ENCODE measurements around the gene PCK2.

PCK2 gene

GRCh38 chr14:24139272-24139934 lies 45.3 kb downstream of the PCK2 start:
- DNase-seq = no peak

DNA sequence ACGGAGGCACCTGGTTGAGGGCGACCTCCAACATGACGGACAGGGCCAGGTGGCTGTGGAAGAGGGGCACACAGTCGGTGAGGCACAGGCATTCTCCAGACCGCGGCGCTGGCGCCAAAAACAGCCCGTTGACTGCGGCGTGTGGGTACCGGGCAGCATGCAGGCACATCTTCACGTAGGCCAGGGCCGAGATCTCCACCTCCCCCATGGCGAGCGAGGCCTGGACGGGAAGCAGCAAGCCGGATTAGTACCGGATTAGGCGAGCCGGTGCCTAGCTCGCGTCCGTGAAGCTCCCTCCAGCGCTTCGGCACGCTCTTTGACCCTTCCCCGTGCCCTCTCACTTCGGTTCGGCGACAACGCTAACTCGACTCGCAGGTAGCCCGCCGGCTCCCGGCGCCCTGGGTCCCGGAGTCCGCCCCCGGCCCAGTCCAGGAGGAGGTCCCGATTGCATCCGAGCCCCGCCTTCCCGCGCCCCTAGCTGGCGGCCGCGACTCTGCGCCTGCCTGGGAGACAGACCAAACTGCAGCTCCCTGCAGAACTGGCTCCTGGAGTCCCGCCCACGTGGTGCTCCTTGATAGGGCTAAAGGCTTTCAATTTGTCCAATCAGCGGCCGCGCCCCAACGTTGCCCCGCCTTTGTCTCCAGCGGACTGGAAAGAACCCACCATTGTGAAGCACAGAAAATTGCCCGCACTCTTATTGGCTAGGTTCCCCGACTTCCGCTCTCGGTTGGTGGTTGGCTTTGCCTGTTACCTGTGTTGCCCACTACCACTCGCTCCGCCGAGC lies 47.2 kb downstream of the PCK2 start, which contains the start of gene EMC9:
Gene EMC9 (minus strand): TSS at position 495 of the 784 bp plus-strand sequence. CDS start 287 bp downstream, at position 208.
- peak; percentile 99 for DNase-seq

GRCh38 chr14:24143511-24143910 lies 49.4 kb downstream of the PCK2 start:
- no peak for DNase-seq

GRCh38 chr14:24144451-24144850 lies 50.3 kb downstream of the PCK2 start:
- DNase-seq = no peak

- no peak for DNase-seq
Observed at GRCh38 chr14:24145219-24145618, 51.1 kb downstream of the PCK2 start.

DNA sequence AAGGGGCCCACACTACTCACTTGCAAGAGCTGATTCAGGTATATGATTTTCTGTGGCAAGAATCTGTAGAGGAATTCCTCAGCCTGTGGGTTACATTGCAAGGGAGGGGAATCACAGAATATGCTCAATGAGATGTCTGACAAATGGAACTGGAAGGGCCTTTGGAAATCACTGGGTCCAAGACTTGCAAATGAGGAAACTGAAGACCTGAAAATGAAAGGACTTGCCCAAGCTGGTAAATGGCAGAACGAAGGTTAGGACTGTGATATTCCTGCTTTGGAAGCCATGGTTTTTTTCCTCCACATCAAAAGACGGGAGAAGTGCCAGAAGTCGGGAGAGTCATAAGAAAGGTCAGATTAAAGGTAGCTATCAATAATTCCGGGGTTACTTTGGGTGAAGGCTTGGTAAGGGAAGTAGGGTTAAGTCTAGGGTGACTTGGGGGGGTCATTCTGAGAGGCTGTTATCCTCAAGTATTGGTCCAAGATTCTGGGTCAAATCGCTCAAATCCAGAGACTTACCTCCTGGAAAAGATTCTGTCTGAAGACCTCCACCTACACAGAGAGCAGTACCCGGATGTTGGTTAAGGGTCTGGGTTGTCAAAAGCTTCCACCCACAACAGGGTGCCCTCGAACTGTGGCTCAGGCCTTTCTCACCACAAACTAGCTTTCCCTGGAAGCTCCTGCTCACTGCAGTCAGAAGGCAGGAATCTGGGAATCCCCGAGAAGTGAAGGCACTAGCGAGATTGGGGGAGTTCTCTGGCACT lies 51.8 kb downstream of the PCK2 start:
- DNase-seq = no peak

DNA sequence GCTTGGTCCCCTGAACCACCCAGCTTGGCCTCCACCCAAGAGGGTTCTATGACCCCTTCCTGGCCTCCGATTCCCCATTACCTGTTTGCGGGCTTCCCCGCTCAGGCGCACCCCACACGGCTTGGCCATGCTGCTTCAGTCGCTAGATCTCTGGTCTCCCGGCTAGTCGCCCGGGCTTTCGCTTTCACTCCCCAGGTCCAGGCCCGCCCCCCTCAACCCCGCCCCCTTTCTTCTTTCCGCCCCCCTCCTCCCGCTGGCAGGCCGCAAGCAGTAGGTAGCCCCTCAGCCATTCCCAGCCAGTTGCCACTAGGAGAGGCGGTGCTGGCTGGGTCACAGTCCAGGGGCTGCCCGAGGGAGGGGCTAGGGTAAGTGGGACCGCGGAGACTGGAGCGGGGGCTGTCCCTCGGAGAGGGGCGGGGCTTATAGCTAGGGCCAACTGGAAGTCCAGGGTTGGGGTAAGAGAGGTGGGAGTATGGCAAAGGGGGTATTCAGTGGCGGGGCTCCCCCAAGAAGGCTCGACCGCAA lies 52.4 kb downstream of the PCK2 start, which contains the start of gene PSME2:
Gene PSME2 (minus strand): TSS at position 158 of the 525 bp plus-strand sequence. CDS start 29 bp downstream, at position 129.
- DNase-seq = peak; percentile 84 to 86

GRCh38 chr14:24146978-24147760 lies 53.1 kb downstream of the PCK2 start, which contains the start of gene RNF31:
Gene RNF31 (plus strand): TSS chr14:24147498. CDS start chr14:24147699, 201 bp downstream.
- peak; percentile 94 to 96 for DNase-seq

GRCh38 chr14:24147761-24148428 lies 53.8 kb downstream of the PCK2 start:
- DNase-seq = no peak

- DNase-seq = no peak
Observed at GRCh38 chr14:24149302-24149969, 55.3 kb downstream of the PCK2 start.

DNA sequence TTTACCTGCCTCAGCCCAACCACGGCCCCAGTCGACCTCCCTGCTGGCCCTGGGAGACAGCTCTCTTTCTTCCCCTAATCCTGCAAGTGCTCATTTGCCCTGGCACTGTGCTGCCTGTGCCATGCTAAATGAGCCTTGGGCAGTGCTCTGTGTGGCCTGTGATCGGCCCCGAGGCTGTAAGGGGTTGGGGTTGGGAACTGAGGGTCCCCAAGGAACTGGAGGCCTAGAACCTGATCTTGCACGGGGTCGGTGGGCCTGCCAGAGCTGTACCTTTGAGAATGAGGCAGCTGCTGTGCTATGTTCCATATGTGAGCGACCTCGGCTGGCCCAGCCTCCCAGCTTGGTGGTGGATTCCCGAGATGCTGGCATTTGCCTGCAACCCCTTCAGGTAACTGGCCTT lies 56.0 kb downstream of the PCK2 start:
- no peak for DNase-seq

DNA sequence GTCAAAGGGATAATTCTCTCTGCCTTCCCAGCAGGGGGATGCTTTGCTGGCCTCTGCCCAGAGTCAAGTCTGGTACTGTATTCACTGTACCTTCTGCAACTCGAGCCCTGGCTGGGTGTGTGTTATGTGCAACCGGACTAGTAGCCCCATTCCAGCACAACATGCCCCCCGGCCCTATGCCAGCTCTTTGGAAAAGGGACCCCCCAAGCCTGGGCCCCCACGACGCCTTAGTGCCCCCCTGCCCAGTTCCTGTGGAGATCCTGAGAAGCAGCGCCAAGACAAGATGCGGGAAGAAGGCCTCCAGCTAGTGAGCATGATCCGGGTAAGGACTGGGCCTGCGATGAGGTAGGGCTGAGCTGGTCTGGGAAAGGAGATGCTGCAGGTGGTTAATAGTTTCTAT lies 56.5 kb downstream of the PCK2 start:
- no peak for DNase-seq

GRCh38 chr14:24150993-24151392 lies 56.9 kb downstream of the PCK2 start:
- DNase-seq = no peak

DNA sequence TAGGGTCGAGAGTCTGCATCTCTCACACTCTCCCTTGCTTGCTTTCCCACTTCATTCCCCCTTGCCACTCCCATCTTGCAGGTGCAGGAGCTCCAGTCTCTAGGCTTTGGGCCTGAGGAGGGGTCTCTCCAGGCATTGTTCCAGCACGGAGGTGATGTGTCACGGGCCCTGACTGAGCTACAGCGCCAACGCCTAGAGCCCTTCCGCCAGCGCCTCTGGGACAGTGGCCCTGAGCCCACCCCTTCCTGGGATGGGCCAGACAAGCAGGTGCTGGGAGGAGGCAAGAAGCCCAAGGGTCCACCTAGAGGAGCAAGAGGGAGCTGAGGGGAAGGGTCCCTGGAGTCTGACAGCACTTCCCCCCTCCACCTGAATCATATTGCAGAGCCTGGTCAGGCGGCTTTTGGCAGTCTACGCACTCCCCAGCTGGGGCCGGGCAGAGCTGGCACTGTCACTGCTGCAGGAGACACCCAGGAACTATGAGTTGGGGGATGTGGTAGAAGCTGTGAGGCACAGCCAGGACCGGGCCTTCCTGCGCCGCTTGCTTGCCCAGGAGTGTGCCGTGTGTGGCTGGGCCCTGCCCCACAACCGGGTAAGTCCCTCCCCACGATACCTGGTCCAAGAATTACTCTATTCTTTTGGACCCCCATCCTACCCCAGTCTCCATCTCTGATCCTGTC lies 57.4 kb downstream of the PCK2 start:
- no peak for DNase-seq

Measured in stimulated activated CD4-positive, alpha-beta T cell treated with anti-CD3 and anti-CD28 coated beads, Interleukin-2, amount 100 ng/mL, for 48 hours (primary cell).